T-cell (primary cell): ENCODE data around the gene ZNF771. TPM values are rescaled to one million over a fixed set of nuclear protein-coding genes. Genes with fewer than 3 reads are reported as not detected.
"Not testable (repeated sequence)": the region's sequence is repeated elsewhere in the genome, so short reads cannot be mapped to it uniquely, and the experiment has no call there.

Source experiments
- ATAC-seq, 4 experiments: fragments of 200-7000 bp in 3 of 4; fragments of 150-1000 bp in 1 of 4; cut with Tn5 transposase; replicated peaks in 1 of 4; 1 replicate in 3 of 4; 2 replicates in 1 of 4; pipeline ENCODE4 v1.10.0; 2021; ENCODE audit warnings: moderate library complexity in 3 of 4, mild to moderate bottlenecking in 2 of 4, moderate number of reproducible peaks in 1 of 4
- CTCF ChIA-PET, 2 donors: fragments of 300-600 bp; sonication (Branson Sonifier 250); formaldehyde crosslinking; loops; one replicate each; lab custom pipeline; 2022; ENCODE audit warnings: antibody characterized with exemption in 2 of 2; lab: Charles Lee
- POLR2A ChIA-PET, 2 donors: fragments of 300-600 bp; sonication (Branson Sonifier 250); formaldehyde crosslinking; loops; one replicate each; lab custom pipeline; 2022; ENCODE audit warnings: antibody characterized with exemption in 2 of 2; lab: Charles Lee
- DNase-seq, 35 experiments: peaks; one replicate each; pipeline versions ENCODE4 v3.0.0 to v3.0.0-alpha.2; 2013 to 2023
- H3K27ac ChIP-seq: one replicate; pipeline ENCODE4 v1.5.1; 2013; ENCODE audit warnings: low read length
- H3K27me3 ChIP-seq, 2 experiments: replicated peaks in 1 of 2; 1 replicate in 1 of 2; 2 replicates in 1 of 2; pipeline versions ENCODE4 v1.6.1 to v1.7.0; 2013; ENCODE audit warnings: low read length in 1 of 2, mixed read lengths in 1 of 2; ENCODE audit not compliant: control insufficient read depth in 2 of 2, insufficient read depth in 2 of 2; ENCODE audit errors: extremely low read depth in 1 of 2
- H3K36me3 ChIP-seq, 2 donors: 1 replicate in 1 of 2; 2 replicates in 1 of 2; pipeline versions ENCODE4 v1.6.1 to v1.7.0; 2013; ENCODE audit warnings: low read length in 1 of 2; ENCODE audit not compliant: control insufficient read depth in 2 of 2, insufficient read depth in 1 of 2; ENCODE audit errors: extremely low read depth in 1 of 2
- H3K4me1 ChIP-seq, 2 experiments: 1 replicate in 1 of 2; 2 replicates in 1 of 2; pipeline versions ENCODE4 v1.6.1 to v1.7.0; 2013; ENCODE audit warnings: low read length in 2 of 2, mixed read lengths in 1 of 2; ENCODE audit not compliant: insufficient read depth in 2 of 2, control insufficient read depth in 1 of 2; ENCODE audit errors: extremely low read depth in 1 of 2
- H3K4me3 ChIP-seq, 2 donors: 1 replicate in 1 of 2; 2 replicates in 1 of 2; pipeline versions ENCODE4 v1.5.1 to v1.7.0; 2013; ENCODE audit warnings: mild to moderate bottlenecking in 2 of 2, low read length in 1 of 2, moderate library complexity in 1 of 2; ENCODE audit not compliant: control insufficient read depth in 1 of 2; ENCODE audit errors: extremely low read depth in 1 of 2
- H3K9me3 ChIP-seq: 2 replicates; pipeline ENCODE4 v1.7.0; 2013
- H3K27ac Mint-ChIP-seq, 2 donors: one replicate each; pipeline ENCODE4 v1.8.0; 2020 to 2021; ENCODE audit warnings: mild to moderate bottlenecking in 2 of 2, mixed read lengths in 2 of 2
- H3K27me3 Mint-ChIP-seq, 2 donors: one replicate each; pipeline ENCODE4 v1.8.0; 2021 to 2022; ENCODE audit warnings: mixed read lengths in 2 of 2
- H3K36me3 Mint-ChIP-seq: one replicate; pipeline ENCODE4 v1.8.0; 2021; ENCODE audit warnings: mixed read lengths
- H3K4me1 Mint-ChIP-seq, 3 donors: one replicate each; pipeline ENCODE4 v1.8.0; 2020 to 2022; ENCODE audit warnings: mixed read lengths in 3 of 3, mild to moderate bottlenecking in 1 of 3
- H3K4me3 Mint-ChIP-seq, 3 donors: one replicate each; pipeline ENCODE4 v1.8.0; 2020 to 2022; ENCODE audit warnings: mild to moderate bottlenecking in 3 of 3, mixed read lengths in 3 of 3, moderate library complexity in 3 of 3
- H3K9me3 Mint-ChIP-seq, 3 donors: one replicate each; pipeline ENCODE4 v1.8.0; 2020 to 2022; ENCODE audit warnings: mixed read lengths in 3 of 3
- WGBS: methylation state at CpG from one replicate; pipeline ENCODE4 v1.1.5; 2013; ENCODE audit warnings: missing lambda C conversion rate; ENCODE audit not compliant: insufficient coverage; 5-methylcytosine and 5-hydroxymethylcytosine counted together
- total RNA-seq, 35 experiments: library from RNA in 6 of 35; stranded (reverse) in 6 of 35; fragments of 120-200 nt in 1 of 35; gene quantifications; one replicate each; pipeline versions ENCODE4 v1.2.1 to v1.2.4 and lab custom pipeline; 2013 to 2026

ZNF771 gene
- total RNA-seq, 5 donors from 2014 or later (not counting 1 experiment from before 2014, with no cell fraction given), result 1.3 to 6.6 (median 6.2) TPM

DNA sequence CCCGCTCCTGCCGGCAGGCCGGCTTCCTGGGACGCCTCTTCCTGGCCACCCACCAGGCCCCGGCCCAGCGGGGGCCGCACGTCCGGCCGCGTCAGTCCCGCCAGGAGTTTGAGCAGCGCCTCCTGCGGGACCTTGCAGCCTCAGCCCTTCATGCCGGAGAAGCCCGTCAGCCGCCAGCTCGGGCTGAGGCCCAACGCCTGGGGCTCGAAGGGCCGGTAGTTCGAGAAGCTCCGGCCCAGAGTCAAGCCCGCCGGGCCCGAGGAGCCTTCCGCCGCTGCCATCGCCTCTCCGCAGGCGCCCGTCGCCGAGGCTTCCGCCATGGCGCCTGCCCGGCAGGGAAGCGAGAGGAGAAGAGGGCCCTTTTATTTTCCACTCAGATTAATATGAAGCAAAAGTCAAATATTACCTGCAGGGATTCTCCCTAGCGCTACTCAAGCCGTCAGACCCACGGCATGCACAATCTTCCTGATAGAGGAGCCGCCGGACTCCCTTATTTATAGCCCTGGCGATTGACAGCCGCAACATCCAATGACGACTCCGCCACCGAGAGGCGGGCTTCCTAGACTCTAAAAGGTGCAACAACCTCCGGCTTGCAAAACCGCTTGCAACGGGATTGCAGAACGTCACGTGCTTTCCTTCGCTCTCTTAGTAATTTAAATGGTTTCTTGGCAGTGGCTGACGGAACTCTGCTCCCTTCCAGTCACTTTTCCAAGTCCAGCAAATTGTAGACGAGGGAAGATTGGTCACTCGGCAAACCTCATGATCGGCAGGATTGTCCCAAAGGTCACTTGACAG is 38.2 kb downstream of the ZNF771 start, which contains the start of gene SEPHS2:
SEPHS2 (minus strand) TSS at position 467 of the 795 bp plus-strand sequence; CDS start at position 320, 147 bp downstream.
- H3K9me3 Mint-ChIP-seq, result peaks cover 0 to 3% (median 0%) of the 10 kb centered on the region in 3 donors
- peak within 1 kb of the TSS; percentile 81 to 94 for H3K4me3 ChIP-seq
- peak within 1 kb of the TSS; percentile 93 to 96 for H3K27ac Mint-ChIP-seq
- no peaks in the 10 kb centered on the region for H3K27me3 Mint-ChIP-seq
- POLR2A ChIA-PET, result no interaction called here
- peaks cover 22 to 49% of the 10 kb centered on the region in 2 experiments for H3K4me1 ChIP-seq
- peak within 1 kb of the TSS; percentile 85 to 95 (median 90) for H3K4me3 Mint-ChIP-seq
- ATAC-seq, result peak; percentile 96 to 97 (median 96)
- DNase-seq, result peak; percentile 88 to 99 (median 96)
- H3K4me1 Mint-ChIP-seq, result peaks cover 38 to 50% (median 46%) of the 10 kb centered on the region in 3 donors
- under 1% methylated on average over 49 of the region's 59 CpGs for WGBS
- H3K36me3 Mint-ChIP-seq, result peaks cover 17% of the 10 kb centered on the region
- peak within 1 kb of the TSS; percentile 71 for H3K27ac ChIP-seq
- H3K9me3 ChIP-seq, result no peaks in the 10 kb centered on the region
- CTCF ChIA-PET, result interaction anchor here in 1 of 2 donors (1.6 to 2.5 kb wide), 2 partner anchors 16 to 30 kb away, joined by 4 to 10 read pairs; partner anchors contain the start of gene DCTPP1
- H3K27me3 ChIP-seq, result no peaks in the 10 kb centered on the region
- H3K36me3 ChIP-seq, result peaks cover 3 to 5% of the 10 kb centered on the region in 2 donors

DNA sequence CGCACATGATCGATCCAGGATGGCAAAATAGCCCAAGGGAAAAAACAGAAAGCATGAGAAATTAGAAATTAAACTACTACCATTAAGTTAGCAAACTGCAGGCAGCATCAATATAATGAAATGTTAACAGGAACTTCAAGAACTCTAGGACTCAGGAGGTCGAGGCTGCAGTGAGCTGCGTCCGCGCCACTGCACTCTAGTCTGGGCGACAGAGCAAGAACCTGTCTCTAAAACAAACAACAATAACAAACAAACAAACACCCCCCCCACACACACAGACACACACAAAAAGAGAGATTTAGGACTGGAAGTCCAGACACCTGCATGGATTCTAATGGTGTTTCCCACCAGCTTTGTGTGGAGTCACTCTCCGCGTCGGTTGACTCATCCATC is 38.8 kb downstream of the ZNF771 start:
- H3K27me3 ChIP-seq, result no peaks in the 10 kb centered on the region
- peaks cover 26 to 55% of the 10 kb centered on the region in 2 experiments for H3K4me1 ChIP-seq
- H3K36me3 ChIP-seq, result peaks cover 3 to 5% of the 10 kb centered on the region in 2 donors
- ATAC-seq (no peak), DNase-seq (no peak)
- Mint-ChIP-seq H3K27ac (peak overlapping the region; percentile 93 to 96), H3K4me3 (peak overlapping the region; percentile 85 to 95 (median 90)), H3K36me3 (peaks cover 17% of the 10 kb centered on the region), H3K27me3 (no peaks in the 10 kb centered on the region), H3K4me1 (peaks cover 42 to 54% (median 50%) of the 10 kb centered on the region in 3 donors), H3K9me3 (peaks cover 0 to 3% (median 0%) of the 10 kb centered on the region in 3 donors)
- H3K9me3 ChIP-seq, result no peaks in the 10 kb centered on the region
- POLR2A ChIA-PET, result no interaction called here
- CTCF ChIA-PET, result interaction anchor here (0.6 to 2.5 kb wide), 2 partner anchors 16 to 42 kb away, joined by 5 to 10 read pairs; partner anchors contain the start of gene DCTPP1 (in 1 of the 2)
- WGBS, result 80% methylated on average over 1 of the region's 10 CpGs
- H3K27ac ChIP-seq, result peak overlapping the region; percentile 71
- peak overlapping the region; percentile 81 to 94 for H3K4me3 ChIP-seq

DNA sequence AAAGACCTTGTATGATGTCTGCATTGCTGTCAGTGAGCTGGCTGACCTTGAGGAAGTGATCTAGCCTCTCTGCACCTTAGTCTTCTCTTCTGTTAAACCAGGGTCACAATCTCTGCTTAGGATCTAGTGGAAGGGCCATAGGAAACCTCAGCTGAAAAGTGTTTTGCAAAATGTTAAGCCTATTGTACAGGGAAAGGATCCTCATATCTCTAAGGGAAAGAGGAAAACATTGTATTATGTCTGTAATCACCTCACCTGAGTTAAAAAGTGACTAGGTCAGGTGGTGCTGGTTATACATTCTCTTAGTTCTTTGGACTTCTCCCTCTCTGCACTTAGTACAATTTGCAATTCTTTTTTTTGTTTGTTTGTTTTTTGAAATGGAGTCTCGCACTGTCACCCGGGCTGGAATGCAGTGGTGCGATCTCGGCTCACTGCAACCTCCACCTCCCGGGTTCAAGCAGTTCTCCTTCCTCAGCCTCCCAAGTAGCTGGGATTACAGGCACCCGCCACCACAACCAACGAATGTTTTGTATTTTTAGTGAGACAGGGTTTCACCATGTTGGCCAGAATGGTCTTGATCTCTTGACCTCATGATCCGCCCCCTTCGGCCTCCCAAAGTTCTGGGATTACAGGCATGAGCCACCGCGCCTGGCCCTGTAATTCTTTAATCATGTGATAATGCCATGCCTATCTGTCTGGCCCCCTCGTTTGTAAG is 40.3 kb downstream of the ZNF771 start:
- H3K4me1 ChIP-seq, result peaks cover 33 to 57% of the 10 kb centered on the region in 2 experiments
- H3K4me3 Mint-ChIP-seq, result no peak overlapping the region
- H3K27ac ChIP-seq, result no peak overlapping the region
- H3K27ac Mint-ChIP-seq, result no peak overlapping the region
- H3K36me3 ChIP-seq, result peaks cover 3 to 5% of the 10 kb centered on the region in 2 donors
- H3K36me3 Mint-ChIP-seq, result peaks cover 17% of the 10 kb centered on the region
- H3K9me3 Mint-ChIP-seq, result peaks cover 0 to 3% (median 0%) of the 10 kb centered on the region in 3 donors
- ChIA-PET POLR2A (interaction anchor here in 1 of 2 donors (0.6 kb wide), 1 partner anchor 44 kb away, joined by 3 read pairs; no protein-coding TSS in a partner anchor), CTCF (interaction anchor here in 1 of 2 donors (1.8 kb wide), 1 partner anchor 18 kb away, joined by 11 read pairs; the partner anchor contains the start of gene DCTPP1)
- H3K4me1 Mint-ChIP-seq, result peaks cover 47 to 58% (median 55%) of the 10 kb centered on the region in 3 donors
- H3K9me3 ChIP-seq, result no peaks in the 10 kb centered on the region
- WGBS, result 87% methylated on average over 8 of the region's 12 CpGs
- H3K27me3 ChIP-seq, result no peaks in the 10 kb centered on the region
- H3K4me3 ChIP-seq, result no peak overlapping the region
- ATAC-seq, result no peak
- no peaks in the 10 kb centered on the region for H3K27me3 Mint-ChIP-seq
- no peak for DNase-seq

DNA sequence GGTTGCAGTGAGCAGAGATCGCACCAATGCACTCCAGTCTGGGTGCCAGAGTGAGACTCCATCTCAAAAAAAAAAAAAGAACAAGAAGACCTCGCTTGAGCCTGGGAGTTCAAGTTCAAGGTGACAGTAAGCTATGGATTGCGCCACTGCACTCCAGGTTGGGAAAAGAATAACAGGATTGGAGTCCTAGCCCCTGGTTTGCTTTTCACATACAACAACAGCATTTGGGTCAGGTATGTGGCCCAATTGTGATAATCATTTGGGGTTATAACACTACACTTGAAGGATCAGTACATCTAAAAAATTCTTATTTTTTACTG is 41.7 kb downstream of the ZNF771 start:
- Histone ChIP-seq H3K27me3 (no peaks in the 10 kb centered on the region), H3K36me3 (peaks cover under 1 to 2% of the 10 kb centered on the region in 2 donors), H3K4me3 (no peak overlapping the region), H3K9me3 (no peaks in the 10 kb centered on the region), H3K27ac (no peak overlapping the region), H3K4me1 (peaks cover 27 to 47% of the 10 kb centered on the region in 2 experiments)
- Mint-ChIP-seq H3K4me1 (peaks cover 44 to 50% (median 49%) of the 10 kb centered on the region in 3 donors), H3K27ac (no peak overlapping the region), H3K36me3 (peaks cover 6% of the 10 kb centered on the region), H3K9me3 (peaks cover 0 to 3% (median 0%) of the 10 kb centered on the region in 3 donors), H3K4me3 (no peak overlapping the region), H3K27me3 (no peaks in the 10 kb centered on the region)
- ATAC-seq (no peak), DNase-seq (no peak)
- ChIA-PET CTCF (interaction anchor here (0.5 to 2.8 kb wide), 23 partner anchors 9 to 846 kb away, joined by 3 to 14 read pairs (median 4); partner anchors contain the start of genes DCTPP1 (in 1 of the 2) and ZNF747 (in 1 of the 2)), POLR2A (interaction anchor here (0.6 to 1.0 kb wide), 4 partner anchors 26 to 208 kb away, joined by 3 to 5 read pairs (median 3); no protein-coding TSS in a partner anchor)
- no CpG with 5 or more reads among the region's 3 CpGs for WGBS

DNA sequence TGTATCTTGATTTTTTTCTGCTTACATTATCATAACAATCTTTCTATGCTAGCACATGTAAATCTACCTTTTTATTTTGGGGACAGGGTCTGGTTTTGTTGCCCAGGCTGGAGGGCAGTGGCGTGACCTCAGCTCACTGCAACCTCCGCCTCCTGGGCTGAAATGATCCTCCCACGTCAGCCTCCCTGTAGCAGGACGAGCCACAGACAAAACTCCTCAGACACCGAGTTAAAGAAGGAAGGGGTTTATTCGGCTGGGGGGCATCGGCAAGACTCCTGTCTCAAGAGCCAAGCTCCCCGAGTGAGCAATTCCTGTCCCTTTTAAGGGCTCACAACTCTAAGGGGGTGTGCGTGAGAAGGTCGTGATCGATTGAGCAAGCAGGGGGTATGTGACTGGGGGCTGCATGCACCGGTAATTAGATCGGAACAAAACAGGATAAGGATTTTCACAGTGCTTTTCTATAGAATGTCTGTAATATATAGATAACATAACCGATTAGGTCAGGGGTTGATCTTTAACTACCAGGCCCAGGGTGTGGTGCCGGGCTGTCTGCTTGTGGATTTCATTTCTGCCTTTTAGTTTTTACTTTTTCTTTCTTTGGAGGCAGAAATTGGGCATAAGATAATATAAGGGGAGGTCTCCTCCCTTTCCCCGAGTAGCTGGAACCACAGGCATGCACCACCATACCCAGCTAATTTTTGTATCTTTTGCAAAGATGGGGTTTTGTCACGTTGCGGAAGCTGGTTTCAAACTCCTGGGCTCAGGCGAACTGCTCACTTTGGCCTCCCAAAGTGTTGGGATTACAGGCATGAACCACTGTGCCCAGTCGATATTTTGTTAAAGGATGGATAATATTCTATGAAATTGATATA is 45.5 kb downstream of the ZNF771 start:
- H3K27me3 ChIP-seq, DNase-seq, H3K4me3 ChIP-seq, H3K36me3 Mint-ChIP-seq, H3K27me3 Mint-ChIP-seq, H3K36me3 ChIP-seq, H3K27ac ChIP-seq, CTCF ChIA-PET, H3K9me3 ChIP-seq, ATAC-seq, H3K9me3 Mint-ChIP-seq: not testable (repeated sequence)
- WGBS, result 100% methylated on average over 4 of the region's 20 CpGs
- H3K4me3 Mint-ChIP-seq, result peak overlapping the region in 1 of 3 donors; percentile 22
- peak overlapping the region; percentile 59 to 76 for H3K27ac Mint-ChIP-seq
- POLR2A ChIA-PET, result interaction anchor here in 1 of 2 donors (0.7 kb wide), 1 partner anchor 14 kb away, joined by 4 read pairs; no protein-coding TSS in a partner anchor
- peaks cover 14 to 49% of the 10 kb centered on the region in 2 experiments for H3K4me1 ChIP-seq
- H3K4me1 Mint-ChIP-seq, result peaks cover 49 to 51% (median 50%) of the 10 kb centered on the region in 3 donors
